KOPT-K1 (cell line): ENCODE results near the gene TXN.
"Not testable (repeated sequence)": the region's sequence is repeated elsewhere in the genome, so short reads cannot be mapped to it uniquely, and the experiment has no call there.

Source experiments
- H3K27ac ChIP-seq: fragments of 200-600 bp; sonication (generic); 2 replicates; pipeline ENCODE4 v1.5.1; 2016; ENCODE audit warnings: antibody characterized with exemption, mild to moderate bottlenecking, low read depth, low read length; ENCODE audit not compliant: poor library complexity, severe bottlenecking
- H3K36me3 ChIP-seq: fragments of 200-600 bp; sonication (generic); 2 replicates; pipeline ENCODE4 v1.5.1; 2017; ENCODE audit warnings: antibody characterized with exemption, mild to moderate bottlenecking, low read length, moderate library complexity; ENCODE audit not compliant: insufficient read depth
- H3K9me3 ChIP-seq: fragments of 200-600 bp; sonication (generic); 2 replicates; pipeline ENCODE4 v1.5.1; 2017; ENCODE audit warnings: antibody characterized with exemption, low read length, mild to moderate bottlenecking; ENCODE audit not compliant: insufficient read depth, poor library complexity, severe bottlenecking

TXN gene

GRCh38 chr9:110270211-110270995 is 14.1 kb upstream of the TXN start:
- H3K27ac ChIP-seq: no peak overlapping the region
- no peaks in the 10 kb centered on the region for H3K36me3 ChIP-seq
- H3K9me3 ChIP-seq: no peaks in the 10 kb centered on the region

DNA sequence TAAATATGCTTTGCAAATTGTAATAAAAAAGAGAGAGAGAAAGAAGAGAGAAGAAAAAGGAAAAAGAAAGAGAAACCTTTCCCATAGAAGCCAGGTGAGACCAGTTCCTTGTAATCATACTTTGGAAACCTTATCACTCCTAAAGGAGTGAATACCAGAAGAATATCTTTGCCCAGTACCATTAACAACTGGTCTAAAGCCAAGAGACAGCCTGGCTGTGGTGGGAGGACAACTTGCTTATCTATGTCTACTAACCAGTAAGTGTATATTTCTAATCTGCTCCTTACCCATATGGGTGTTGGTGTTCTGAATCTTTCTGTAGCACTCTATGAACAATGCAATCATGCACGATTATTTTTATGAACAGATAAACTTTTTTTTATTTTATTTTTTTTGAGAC is 10.5 kb upstream of the TXN start:
- no peaks in the 10 kb centered on the region for H3K9me3 ChIP-seq
- H3K36me3 ChIP-seq: no peaks in the 10 kb centered on the region
- no peak overlapping the region for H3K27ac ChIP-seq

GRCh38 chr9:110261632-110262031 is 5.3 kb upstream of the TXN start:
- H3K27ac ChIP-seq: no peak overlapping the region
- H3K36me3 ChIP-seq: no peaks in the 10 kb centered on the region
- H3K9me3 ChIP-seq: no peaks in the 10 kb centered on the region

- Histone ChIP-seq H3K27ac (no peak overlapping the region), H3K36me3 (no peaks in the 10 kb centered on the region), H3K9me3 (no peaks in the 10 kb centered on the region)
These were observed 4.6 kb upstream of the TXN start for GRCh38 chr9:110260911-110261310.

GRCh38 chr9:110259566-110259965 is 3.3 kb upstream of the TXN start:
- Histone ChIP-seq H3K9me3 (no peaks in the 10 kb centered on the region), H3K27ac (no peak overlapping the region), H3K36me3 (no peaks in the 10 kb centered on the region)

GRCh38 chr9:110258690-110259091 is 2.4 kb upstream of the TXN start:
- no peaks in the 10 kb centered on the region for H3K36me3 ChIP-seq
- H3K9me3 ChIP-seq: no peaks in the 10 kb centered on the region
- no peak overlapping the region for H3K27ac ChIP-seq

DNA sequence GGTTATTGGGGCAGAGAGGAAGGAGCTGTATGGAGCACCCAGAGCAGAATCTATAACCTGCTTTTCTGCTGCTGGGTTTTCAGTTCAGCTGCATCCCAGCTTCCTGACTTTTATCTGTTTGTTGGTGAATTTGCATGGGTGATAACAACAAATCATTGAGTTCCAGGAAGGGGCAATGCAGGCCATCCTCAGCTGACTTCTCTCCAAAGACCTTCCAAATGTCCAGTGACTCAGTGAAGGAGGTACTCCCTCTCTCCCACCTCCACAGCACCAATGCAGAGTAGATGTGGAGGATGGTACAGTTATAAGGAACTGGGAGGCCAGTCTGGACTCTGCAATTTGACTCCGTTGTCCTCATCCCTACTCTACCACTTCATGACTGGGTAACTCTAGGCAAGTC is 1.6 kb upstream of the TXN start:
- H3K9me3 ChIP-seq: no peaks in the 10 kb centered on the region
- H3K27ac ChIP-seq: no peak overlapping the region
- H3K36me3 ChIP-seq: no peaks in the 10 kb centered on the region

- H3K27ac ChIP-seq: peak overlapping the region; percentile 71
- no peaks in the 10 kb centered on the region for H3K36me3 ChIP-seq
- H3K9me3 ChIP-seq: no peaks in the 10 kb centered on the region
These were observed 962 bp upstream of the TXN start for GRCh38 chr9:110257097-110257841.

DNA sequence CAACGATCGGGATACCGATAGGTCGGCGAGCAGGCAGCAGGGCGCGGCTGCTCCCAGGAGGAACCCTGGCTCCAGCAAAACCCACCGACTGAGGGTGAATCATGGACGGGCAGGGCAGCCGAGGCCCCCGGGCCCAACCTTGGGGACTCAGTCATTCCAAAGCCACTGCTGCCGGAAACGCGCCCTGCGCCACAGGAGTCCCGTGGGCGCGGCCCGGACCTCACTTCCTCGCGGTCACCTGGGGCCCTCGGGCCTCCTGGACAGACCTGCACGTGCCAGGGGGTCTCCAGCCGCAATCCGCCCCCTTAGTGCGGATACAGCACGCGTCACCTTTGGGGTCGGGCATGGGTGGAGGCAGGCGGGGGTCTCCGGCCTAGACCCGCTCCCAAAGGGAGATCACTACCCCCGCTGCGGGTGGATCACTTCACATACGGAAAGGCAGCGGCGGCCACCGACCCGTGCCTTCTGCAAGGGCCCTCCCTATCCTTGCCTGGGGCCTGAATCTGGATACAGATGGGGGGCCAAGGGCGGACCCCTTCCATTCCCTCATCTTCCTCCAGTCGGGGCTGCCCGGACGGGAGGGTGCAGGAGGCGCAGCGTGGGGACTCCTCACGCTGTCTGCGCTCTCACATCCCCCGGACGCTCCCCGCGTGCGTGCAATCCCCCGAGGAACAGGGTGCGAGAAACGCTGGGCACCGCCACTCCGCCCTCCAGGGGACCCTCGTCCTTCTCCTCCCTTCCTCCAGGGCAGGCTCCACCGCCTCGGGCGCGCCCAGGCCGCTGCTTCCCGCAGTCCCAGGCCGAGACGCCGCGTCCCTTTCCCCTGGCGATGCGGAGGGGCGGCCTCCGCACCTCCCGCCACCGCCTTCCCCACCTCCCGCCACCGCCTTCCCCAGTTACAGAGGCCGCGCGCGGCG is 586 bp downstream of the TXN start:
- peaks cover 5% of the 10 kb centered on the region; the same call in 1 of the 2 replicates for H3K36me3 ChIP-seq
- H3K9me3 ChIP-seq: no peaks in the 10 kb centered on the region
- H3K27ac ChIP-seq: peak overlapping the region; percentile 71

DNA sequence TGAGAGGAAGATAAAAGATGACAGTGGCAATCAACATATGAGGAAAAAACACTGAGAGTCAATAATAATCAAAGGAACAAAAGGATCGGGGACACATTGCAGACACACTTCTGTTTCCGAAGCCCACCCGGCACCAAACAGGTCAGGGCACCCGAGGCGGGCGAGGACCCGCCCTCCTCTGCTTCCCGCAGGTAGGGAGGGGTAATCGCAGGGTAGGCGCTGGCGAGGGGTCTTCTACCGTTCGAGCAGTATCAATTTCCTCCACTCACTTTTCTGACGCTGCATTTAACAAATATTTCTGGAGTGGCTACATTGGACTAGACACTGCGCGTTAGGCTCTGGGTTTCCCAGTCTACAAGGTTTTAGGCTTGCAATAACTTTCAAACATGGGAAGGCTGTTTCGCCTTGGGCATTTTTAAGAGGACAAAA is 1.3 kb downstream of the TXN start:
- Histone ChIP-seq H3K36me3 (peaks cover 11% of the 10 kb centered on the region), H3K27ac (peak overlapping the region; percentile 71), H3K9me3 (no peaks in the 10 kb centered on the region)

GRCh38 chr9:110254500-110254899 is 1.8 kb downstream of the TXN start:
- H3K36me3 ChIP-seq: peaks cover 17% of the 10 kb centered on the region
- peak overlapping the region; percentile 71 for H3K27ac ChIP-seq
- no peaks in the 10 kb centered on the region for H3K9me3 ChIP-seq

GRCh38 chr9:110252509-110253139 is 3.7 kb downstream of the TXN start:
- Histone ChIP-seq H3K36me3 (peaks cover 36% of the 10 kb centered on the region), H3K27ac (no peak overlapping the region), H3K9me3 (no peaks in the 10 kb centered on the region)

DNA sequence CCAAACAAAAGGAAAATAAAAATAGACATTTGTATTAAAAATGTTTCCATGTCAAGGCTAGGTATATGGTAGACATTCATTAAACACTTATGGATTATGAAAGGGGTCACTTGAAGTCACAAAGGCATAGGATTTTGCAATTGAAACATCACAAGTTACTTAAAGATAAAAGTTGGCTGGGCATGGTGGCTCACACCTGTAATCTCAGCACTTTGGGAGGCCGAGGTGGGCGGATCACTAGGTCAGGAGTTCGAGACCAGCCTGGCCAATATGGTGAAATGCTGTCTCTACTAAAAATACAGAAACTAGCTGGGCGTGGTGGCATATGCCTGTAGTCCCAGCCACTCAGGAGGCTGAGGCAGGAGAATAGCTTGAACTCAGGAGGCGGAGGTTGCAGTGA is 4.5 kb downstream of the TXN start:
- H3K9me3 ChIP-seq, H3K27ac ChIP-seq: not testable (repeated sequence)
- H3K36me3 ChIP-seq: peaks cover 44% of the 10 kb centered on the region

GRCh38 chr9:110251212-110251611 is 5.1 kb downstream of the TXN start:
- no peaks in the 10 kb centered on the region for H3K9me3 ChIP-seq
- no peak overlapping the region for H3K27ac ChIP-seq
- H3K36me3 ChIP-seq: peaks cover 50% of the 10 kb centered on the region
